Measurements from ENCODE around the gene BCL7A.
"Not testable (repeated sequence)": the region's sequence is repeated elsewhere in the genome, so short reads cannot be mapped to it uniquely, and the experiment has no call there.

BCL7A gene

GRCh38 chr12:122021822-122022392, at the start of gene BCL7A:
Gene BCL7A, plus strand, starts transcription at chr12:122021884. Its CDS starts 208 bp downstream, at chr12:122022092.
- peak; percentile 31 to 49 (median 34) for DNase-seq (ENCODE audit: low read depth in 2 of 3, low spot score in 1 of 3)

DNA sequence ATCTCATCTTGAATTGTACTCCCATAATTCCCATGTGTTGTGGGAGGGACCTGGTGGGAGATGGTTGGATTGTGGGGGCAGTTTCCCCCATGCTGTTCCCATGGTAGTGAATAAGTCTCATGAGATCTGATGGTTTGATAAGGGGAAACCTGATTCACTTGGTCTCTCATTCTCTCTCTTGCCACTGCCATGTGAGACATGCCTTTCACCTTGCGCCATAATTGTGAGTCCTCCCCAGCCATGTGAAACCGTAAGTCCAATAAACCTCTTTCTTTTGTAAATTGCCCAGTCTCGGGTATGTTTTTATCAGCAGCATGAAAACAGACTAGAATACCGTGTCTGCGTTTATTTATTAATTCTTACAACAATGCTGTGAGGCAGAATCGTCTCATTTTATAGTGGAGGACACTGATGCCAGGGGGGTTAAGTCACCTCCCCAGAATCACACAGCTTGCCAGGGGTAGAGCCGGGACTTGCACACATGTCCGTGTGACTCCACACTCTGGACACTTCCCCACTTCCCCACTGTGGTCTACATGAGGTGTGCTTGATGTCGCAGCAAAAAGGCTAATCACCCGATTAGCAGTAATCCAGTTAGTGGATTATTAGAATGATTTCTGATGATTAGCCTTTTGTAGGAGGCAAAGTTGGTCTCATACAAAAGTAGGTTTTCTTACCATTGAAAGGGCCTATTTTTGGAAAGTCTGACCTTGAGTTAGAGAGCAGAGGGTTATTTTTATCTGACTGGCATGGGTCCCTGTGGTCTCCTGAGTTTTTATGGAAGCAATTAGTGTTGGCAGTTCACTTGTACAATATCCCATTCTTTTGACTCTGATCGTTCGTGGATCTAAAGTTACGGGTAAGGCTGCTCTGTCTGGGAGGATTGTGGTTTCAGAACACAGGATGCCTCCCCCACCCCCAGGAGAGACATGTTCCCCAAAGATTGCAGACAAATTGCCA, 47.4 kb upstream of the BCL7A start:
- no peak for DNase-seq (ENCODE audit: low read depth in 2 of 3, low spot score in 1 of 3)

- DNase-seq (ENCODE audit: low read depth in 2 of 3, low spot score in 1 of 3): no peak
Observed at GRCh38 chr12:121975021-121975420, 46.7 kb upstream of the BCL7A start.

DNA sequence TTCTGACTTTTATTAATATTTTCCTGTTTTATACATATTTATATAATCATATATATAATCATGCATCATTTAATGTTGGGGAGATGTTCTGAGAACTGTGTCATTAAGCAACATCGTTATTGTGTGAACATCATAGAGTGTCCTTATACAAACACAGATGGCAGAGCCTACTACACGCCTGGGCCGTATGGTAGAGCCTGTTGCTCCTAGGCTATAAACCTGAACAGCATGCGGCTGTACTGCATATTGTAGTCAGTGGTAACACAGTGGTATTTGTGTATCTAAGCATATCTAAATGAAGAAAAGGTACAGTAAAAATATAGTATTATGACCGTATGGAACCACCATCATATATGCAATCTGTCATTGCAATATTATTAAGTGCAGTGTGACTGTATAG, 44.7 kb upstream of the BCL7A start:
- no peak for DNase-seq (ENCODE audit: low read depth in 2 of 3, low spot score in 1 of 3)

GRCh38 chr12:121980191-121980891, 41.3 kb upstream of the BCL7A start:
- DNase-seq (ENCODE audit: low read depth in 2 of 3, low spot score in 1 of 3): no peak

DNA sequence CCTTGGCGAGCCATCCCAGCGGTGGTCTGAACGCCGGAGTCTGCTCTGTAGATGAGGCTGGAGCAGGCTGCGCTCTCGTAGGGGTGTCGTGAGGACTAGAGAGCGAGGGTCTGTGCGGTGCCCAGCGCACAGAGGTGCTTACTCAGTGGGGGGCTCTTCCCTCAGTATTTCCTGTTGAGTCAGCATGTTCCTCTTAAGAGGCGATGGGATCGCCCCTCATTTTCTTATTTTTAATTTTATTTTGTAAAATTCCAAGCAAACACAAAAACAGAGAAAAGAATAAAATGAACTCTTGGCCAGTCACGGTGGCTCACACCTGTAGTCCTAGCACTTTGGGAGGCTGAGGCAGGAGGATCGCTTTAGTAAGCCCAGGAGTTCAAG, 40.8 kb upstream of the BCL7A start:
- no peak for DNase-seq (ENCODE audit: low read depth in 2 of 3, low spot score in 1 of 3)

DNA sequence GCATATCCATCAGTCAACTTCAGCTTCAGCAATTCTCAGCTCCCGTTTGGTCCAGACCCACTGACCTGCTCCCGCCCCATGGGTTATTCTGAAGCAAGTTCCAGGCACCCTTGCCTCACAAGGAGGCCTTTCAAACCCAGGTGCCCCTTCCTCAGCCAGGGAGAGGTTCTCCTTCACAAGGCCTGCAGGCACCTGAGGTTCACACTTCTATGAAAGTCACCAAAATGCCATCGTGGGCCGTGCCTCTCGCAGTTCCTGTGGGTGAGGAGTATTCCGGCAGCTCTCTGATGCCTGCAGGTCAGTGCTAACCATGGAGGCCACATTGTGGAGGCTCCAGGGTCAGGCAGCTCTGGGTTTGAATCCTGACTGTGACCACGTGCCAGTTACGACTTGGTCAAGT, 40.2 kb upstream of the BCL7A start:
- no peak for DNase-seq (ENCODE audit: low read depth in 2 of 3, low spot score in 1 of 3)

DNA sequence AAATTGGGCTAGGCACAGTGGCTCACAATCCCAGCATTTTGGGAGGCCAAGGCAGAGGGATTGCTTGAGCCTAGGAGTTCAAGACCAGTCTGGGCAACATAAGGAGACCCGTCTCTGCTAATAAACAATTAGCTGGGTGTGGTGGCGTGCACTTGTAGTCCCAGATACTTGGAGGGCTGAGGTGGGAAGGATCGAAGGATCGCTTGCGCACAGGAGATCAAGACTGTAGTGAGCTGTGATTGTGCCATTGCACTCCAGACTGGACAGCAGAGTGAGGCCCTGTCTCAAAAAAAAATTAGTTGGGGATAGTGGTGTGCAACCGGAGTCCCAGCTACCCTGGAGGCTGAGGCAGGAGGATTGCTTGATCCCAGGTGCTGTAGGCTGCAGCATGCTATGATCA, 38.7 kb upstream of the BCL7A start:
- DNase-seq (ENCODE audit: low read depth in 2 of 3, low spot score in 1 of 3): no peak

DNA sequence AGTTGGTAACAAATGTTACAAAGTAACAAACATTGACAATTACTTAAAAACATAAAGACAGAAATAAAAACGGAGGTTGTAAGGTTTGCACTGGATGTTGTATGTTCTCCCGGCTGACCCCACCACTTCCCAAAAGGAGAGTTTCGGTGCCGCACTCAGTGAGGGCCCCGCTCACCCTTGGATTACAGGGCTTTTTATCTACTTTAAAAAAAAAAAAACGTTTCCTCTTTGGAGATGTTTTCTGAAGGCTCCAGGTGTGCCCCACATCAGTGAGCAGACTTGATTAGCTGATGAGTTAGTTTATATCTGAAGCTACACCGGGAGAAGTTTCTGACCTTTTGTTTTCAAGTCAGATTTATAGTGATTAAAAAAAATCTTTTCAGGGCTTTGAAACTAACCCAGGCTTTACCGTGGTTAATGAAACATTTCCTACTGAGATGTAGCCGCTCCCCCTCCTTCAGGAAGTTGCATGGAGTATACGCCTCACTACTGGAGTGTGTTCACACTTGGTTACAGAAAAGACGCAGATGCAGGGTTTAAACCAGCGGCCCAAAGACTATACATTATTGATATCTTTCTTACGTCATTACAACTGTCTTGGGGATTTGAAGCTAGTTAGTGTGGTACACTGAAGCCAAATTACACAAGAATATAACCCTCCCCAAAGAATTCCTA, 38.0 kb upstream of the BCL7A start:
- DNase-seq (ENCODE audit: low read depth in 2 of 3, low spot score in 1 of 3): no peak

DNA sequence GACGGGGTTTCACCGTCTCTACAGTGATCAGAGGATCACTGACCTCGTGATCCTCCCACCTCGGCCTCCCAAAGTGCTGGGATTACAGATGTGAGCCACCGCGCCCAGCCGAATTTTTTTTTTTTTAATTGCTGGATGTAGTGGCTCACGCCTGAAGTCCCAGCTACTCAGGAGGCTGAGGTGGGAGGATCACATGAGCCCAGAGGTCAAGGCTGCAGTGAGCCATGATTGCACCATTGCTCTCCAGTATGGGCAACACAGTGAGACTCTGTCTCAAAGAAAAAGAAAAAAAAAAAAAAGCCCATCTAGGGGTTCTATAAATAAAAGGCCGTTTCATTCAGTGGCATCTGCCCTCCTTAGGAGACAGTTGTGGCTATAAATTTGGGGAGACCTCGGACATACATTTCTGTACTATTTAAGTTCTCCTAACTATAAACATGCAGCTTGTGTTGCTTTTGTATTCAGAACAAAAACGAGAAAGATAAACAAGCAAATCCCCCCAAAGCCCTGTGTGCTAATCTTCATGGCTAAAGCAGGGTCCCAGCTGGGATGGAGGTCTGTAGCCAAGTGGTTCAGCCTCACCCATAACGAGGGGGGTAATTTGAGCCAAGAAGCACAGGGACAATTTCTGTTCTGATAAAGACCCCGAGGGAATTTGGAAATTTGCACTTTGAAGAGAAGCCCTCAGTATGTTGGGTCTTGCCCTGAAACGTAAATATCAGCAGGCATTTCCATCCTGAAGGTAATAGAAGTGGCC, 35.0 kb upstream of the BCL7A start:
- DNase-seq (ENCODE audit: low read depth in 2 of 3, low spot score in 1 of 3): no peak

DNA sequence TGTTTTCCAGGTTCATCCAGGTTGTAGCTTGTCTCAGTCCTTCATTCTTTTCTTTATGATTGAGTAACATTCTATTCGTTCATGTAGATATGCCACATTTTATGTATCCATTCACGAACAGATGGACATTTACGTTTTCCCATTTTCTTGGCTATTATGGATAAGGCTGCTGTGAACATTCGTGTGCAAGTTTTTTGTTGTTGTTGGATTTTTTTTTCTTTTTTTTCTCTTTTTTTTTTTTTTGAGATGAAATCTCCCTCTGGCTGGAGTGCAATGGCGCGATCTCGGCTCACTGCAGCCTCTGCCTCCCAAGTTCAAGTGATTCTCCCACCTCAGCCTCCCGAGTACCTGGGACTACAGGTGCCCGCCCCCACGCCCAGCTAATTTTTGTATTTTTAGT, 33.2 kb upstream of the BCL7A start:
- DNase-seq (ENCODE audit: low read depth in 2 of 3, low spot score in 1 of 3): not testable (repeated sequence)

GRCh38 chr12:121989276-121990113, 32.2 kb upstream of the BCL7A start:
- DNase-seq (ENCODE audit: low read depth in 2 of 3, low spot score in 1 of 3): no peak

DNA sequence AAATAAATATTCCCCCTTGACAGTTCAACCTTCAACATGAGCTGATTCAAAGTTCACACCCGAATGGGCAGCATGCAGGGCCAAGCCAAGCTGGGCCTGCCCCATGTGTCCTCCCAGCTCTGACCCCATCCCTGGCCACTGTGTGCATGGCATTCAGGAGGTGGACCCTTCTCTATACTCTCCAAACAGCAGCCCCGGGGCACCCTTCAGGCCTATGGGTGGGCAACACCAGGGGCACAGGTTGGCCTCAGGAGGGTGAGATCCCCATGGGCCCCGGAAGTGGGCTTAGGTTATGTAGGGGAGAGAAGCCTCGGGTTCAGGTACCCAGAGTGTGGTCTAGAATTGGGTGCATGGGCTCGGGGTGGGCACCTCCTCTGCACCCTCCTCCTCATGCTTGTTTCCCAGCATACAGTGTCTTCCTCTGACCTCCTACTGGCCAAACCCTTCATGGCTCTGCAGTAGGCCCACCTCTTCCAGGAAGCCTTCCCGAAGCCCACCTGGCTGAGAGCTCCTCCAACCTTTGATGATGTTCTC, 31.5 kb upstream of the BCL7A start:
- DNase-seq (ENCODE audit: low read depth in 2 of 3, low spot score in 1 of 3): no peak

GRCh38 chr12:121990692-121991603, 30.7 kb upstream of the BCL7A start:
- peak; percentile 27 to 32 (median 28) for DNase-seq (ENCODE audit: low read depth in 2 of 3, low spot score in 1 of 3)

- DNase-seq (ENCODE audit: low read depth in 2 of 3, low spot score in 1 of 3): peak; percentile 50 to 63 (median 63)
Observed at GRCh38 chr12:121992059-121992879, 29.4 kb upstream of the BCL7A start.

DNA sequence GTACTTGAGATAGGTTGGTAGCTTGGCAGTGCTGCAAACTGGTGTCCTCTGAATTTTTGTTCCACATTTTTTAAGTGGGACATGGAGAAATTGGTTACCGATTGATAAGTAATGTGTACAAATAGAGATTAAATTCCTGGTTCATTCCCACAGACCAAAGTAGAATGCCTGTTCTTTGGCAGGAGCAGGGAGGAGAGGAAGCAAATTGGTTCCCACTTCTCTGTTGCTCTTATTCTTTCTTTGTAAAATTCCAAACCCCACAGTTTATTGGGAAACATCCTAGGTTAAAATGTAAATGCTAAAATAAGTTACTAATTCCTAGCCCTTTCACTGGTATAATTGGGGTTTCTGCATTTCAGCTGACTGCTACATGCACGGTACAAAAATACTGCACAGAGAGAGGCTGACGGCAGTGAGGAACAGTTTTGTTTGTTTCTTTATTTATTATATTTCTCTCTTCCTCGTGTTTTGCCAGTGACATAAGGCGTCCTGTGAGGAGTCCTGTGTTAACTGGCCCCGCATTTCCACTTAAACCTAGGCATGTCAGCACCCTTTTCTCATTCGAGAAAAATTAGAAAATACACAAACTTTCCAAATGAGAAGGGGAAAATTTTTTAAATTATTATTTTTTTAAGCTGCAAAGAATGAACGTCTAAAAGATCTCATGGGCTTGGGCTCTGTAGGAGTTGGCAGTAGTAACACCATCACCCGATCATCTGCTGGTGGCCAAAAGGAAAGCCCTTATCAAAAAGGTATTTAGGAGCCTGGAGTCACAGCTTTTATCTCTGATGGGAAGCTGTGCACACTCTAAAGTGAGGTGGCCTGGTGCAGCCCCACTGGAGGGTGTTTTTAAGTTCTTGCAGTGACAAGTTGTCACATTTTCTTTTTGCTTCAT, 25.4 kb upstream of the BCL7A start:
- no peak for DNase-seq (ENCODE audit: low read depth in 2 of 3, low spot score in 1 of 3)

Measured in stimulated activated CD4-positive, alpha-beta T cell treated with anti-CD3 and anti-CD28 coated beads, Interleukin-12 subunit alpha, Interleukin-12 subunit beta, amount 100 ng/mL, for 48 hours (primary cell).